22Rv1 (cell line): ENCODE results near the gene DPCD.

Source experiments
- CTCF ChIP-seq: fragments of 450-650 bp; IDR thresholded peaks from 2 replicates; pipeline ENCODE4 v1.5.1; 2017; ENCODE audit warnings: mild to moderate bottlenecking
- ZFX ChIP-seq: fragments of 450-650 bp; IDR thresholded peaks from 2 replicates; pipeline ENCODE4 v1.6.1; 2017; ENCODE audit warnings: antibody characterized with exemption, borderline replicate concordance

- no peak for TF ChIP-seq CTCF
- TF ChIP-seq ZFX = no peak
Observed at GRCh38 chr10:101571271-101571925, 16.7 kb upstream of the DPCD start.
